Measurements from ENCODE around the gene TUBAL3. TPM values are rescaled to one million over a fixed set of nuclear protein-coding genes. Genes with fewer than 3 reads are reported as not detected.

Gene TUBAL3
- polyA plus RNA-seq, 1 experiment, result not detected

GRCh38 chr10:5361966-5362365, 42.7 kb downstream of the TUBAL3 start:
- no peak overlapping the region for H3K27ac ChIP-seq (ENCODE audit: low read depth, low read length)
- POLR2A ChIA-PET, result no interaction called here
- CTCF ChIA-PET, result no interaction called here
- no peaks in the 10 kb centered on the region for H3K27me3 ChIP-seq (ENCODE audit: control insufficient read depth, insufficient read depth, low read length)
- DNase-seq (ENCODE audit: low read depth, low spot score), result no peak
- no peak overlapping the region for H3K4me3 ChIP-seq (ENCODE audit: low read depth, low read length)
- TF ChIP-seq, protein P1, sequence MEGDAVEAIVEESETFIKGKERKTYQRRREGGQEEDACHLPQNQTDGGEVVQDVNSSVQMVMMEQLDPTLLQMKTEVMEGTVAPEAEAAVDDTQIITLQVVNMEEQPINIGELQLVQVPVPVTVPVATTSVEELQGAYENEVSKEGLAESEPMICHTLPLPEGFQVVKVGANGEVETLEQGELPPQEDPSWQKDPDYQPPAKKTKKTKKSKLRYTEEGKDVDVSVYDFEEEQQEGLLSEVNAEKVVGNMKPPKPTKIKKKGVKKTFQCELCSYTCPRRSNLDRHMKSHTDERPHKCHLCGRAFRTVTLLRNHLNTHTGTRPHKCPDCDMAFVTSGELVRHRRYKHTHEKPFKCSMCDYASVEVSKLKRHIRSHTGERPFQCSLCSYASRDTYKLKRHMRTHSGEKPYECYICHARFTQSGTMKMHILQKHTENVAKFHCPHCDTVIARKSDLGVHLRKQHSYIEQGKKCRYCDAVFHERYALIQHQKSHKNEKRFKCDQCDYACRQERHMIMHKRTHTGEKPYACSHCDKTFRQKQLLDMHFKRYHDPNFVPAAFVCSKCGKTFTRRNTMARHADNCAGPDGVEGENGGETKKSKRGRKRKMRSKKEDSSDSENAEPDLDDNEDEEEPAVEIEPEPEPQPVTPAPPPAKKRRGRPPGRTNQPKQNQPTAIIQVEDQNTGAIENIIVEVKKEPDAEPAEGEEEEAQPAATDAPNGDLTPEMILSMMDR (IDR thresholded peaks at IDR 0.05; ENCODE audit: low read depth, low read length), result no peak
- no peaks in the 10 kb centered on the region for H3K9me3 ChIP-seq (ENCODE audit: control insufficient read depth, insufficient read depth, low read length)

GRCh38 chr10:5360318-5360915, 44.2 kb downstream of the TUBAL3 start:
- TF ChIP-seq, protein P1 (IDR thresholded peaks at IDR 0.05; ENCODE audit: low read depth, low read length), result no peak
- Histone ChIP-seq H3K9me3 (ENCODE audit: control insufficient read depth, insufficient read depth, low read length) (no peaks in the 10 kb centered on the region), H3K27ac (ENCODE audit: low read depth, low read length) (no peak overlapping the region), H3K4me3 (ENCODE audit: low read depth, low read length) (no peak overlapping the region), H3K27me3 (ENCODE audit: control insufficient read depth, insufficient read depth, low read length) (peaks cover 2% of the 10 kb centered on the region)
- ChIA-PET CTCF (no interaction called here), POLR2A (no interaction called here)
- DNase-seq (ENCODE audit: low read depth, low spot score), result no peak

GRCh38 chr10:5356302-5356763, 48.3 kb downstream of the TUBAL3 start:
- no peak for DNase-seq (ENCODE audit: low read depth, low spot score)
- TF ChIP-seq, protein P1 (IDR thresholded peaks at IDR 0.05; ENCODE audit: low read depth, low read length), result no peak
- CTCF ChIA-PET, result no interaction called here
- no peak overlapping the region for H3K4me3 ChIP-seq (ENCODE audit: low read depth, low read length)
- H3K27me3 ChIP-seq (ENCODE audit: control insufficient read depth, insufficient read depth, low read length), result peaks cover 12% of the 10 kb centered on the region
- POLR2A ChIA-PET, result no interaction called here
- no peak overlapping the region for H3K27ac ChIP-seq (ENCODE audit: low read depth, low read length)
- no peaks in the 10 kb centered on the region for H3K9me3 ChIP-seq (ENCODE audit: control insufficient read depth, insufficient read depth, low read length)

- DNase-seq (ENCODE audit: low read depth, low spot score), result no peak
- Histone ChIP-seq H3K27me3 (ENCODE audit: control insufficient read depth, insufficient read depth, low read length) (peaks cover 12% of the 10 kb centered on the region), H3K4me3 (ENCODE audit: low read depth, low read length) (no peak overlapping the region), H3K9me3 (ENCODE audit: control insufficient read depth, insufficient read depth, low read length) (no peaks in the 10 kb centered on the region), H3K27ac (ENCODE audit: low read depth, low read length) (no peak overlapping the region)
- CTCF ChIA-PET, result no interaction called here
- POLR2A ChIA-PET, result no interaction called here
- TF ChIP-seq, protein P1 (IDR thresholded peaks at IDR 0.05; ENCODE audit: low read depth, low read length), result no peak
Measured at GRCh38 chr10:5355594-5356301, 48.9 kb downstream of the TUBAL3 start.

DNA sequence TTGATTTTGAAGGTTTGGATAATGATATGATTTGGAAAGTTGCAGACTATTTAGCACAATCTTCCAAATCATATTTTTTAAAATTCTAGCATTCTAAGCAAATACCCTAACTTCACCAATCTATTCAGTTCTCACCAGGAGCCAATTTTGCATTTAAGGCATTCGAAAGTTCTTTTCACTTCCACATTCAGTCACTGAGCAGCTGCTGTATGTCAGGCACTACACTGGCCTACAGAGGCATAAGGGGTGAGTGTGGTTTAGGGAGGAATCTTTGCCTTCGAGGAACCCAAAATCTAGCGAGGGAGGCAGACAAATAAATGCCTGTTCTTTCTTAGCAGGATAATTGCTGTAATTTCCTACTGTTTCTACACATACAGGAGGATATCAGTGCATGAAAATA, 50.6 kb downstream of the TUBAL3 start:
- Histone ChIP-seq H3K4me3 (ENCODE audit: low read depth, low read length) (no peak overlapping the region), H3K27me3 (ENCODE audit: control insufficient read depth, insufficient read depth, low read length) (peaks cover 12% of the 10 kb centered on the region), H3K9me3 (ENCODE audit: control insufficient read depth, insufficient read depth, low read length) (no peaks in the 10 kb centered on the region), H3K27ac (ENCODE audit: low read depth, low read length) (no peak overlapping the region)
- CTCF ChIA-PET, result interaction anchor here (1.5 kb wide), 1 partner anchor 504 kb away, joined by 4 read pairs; no protein-coding TSS in a partner anchor
- DNase-seq (ENCODE audit: low read depth, low spot score), result no peak
- POLR2A ChIA-PET, result no interaction called here
- TF ChIP-seq, protein P1 (IDR thresholded peaks at IDR 0.05; ENCODE audit: low read depth, low read length), result no peak

Measured in AG04450 (cell line).